Amniotic epithelial cell (primary cell): ENCODE data around the gene AICDA.
"Not testable (repeated sequence)": the region's sequence is repeated elsewhere in the genome, so short reads cannot be mapped to it uniquely, and the experiment has no call there.

Experiments
- DNase-seq: peaks from one replicate; pipeline ENCODE4 v3.0.0-alpha.2; 2010; ENCODE audit warnings: low read depth

The AICDA gene

DNA sequence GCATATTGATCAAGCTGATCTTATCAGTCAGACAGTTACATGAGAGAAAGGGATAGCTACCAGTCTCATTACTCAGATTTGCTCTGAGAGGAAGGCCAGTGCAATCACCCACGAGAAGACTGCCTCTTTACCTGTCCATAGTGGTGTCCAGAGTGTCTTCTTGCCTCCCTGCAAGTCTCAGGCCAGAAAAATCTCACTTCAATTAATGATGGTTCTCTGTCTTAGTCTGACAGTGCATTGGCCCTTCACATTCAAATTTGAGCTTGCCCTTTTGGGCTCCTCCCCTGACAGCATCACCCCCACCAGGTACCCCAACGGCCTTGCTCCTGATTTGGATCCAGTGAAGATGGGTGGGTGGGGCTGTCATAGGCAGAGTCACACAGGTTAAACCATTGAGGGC is at the start of gene AICDA:
Gene AICDA (minus strand): TSS at position 231 of the 400 bp plus-strand sequence. CDS start 92 bp downstream, at position 139.
- DNase-seq: no peak

DNA sequence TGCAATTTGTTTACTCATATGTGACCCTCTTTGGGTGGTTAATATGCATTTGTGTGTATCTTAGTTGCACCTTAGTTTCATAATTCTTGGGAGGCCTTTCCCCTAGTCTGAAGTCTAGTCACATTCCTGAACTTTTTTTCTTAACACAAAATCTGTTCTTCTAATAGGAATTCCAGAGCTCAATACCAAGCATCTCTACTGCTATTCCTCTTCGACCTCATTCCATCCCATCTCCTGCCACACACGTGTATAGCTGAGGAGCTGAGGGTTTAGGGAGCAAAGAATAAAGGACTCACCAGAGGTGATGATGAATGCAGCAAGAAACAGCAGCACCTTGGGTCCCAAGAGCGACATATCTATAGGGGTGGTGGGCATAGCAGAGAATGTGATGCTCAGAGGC is 49.1 kb upstream of the AICDA start:
- no peak for DNase-seq

- no peak for DNase-seq
Observed at GRCh38 chr12:8661016-8661415, 48.4 kb upstream of the AICDA start.

DNA sequence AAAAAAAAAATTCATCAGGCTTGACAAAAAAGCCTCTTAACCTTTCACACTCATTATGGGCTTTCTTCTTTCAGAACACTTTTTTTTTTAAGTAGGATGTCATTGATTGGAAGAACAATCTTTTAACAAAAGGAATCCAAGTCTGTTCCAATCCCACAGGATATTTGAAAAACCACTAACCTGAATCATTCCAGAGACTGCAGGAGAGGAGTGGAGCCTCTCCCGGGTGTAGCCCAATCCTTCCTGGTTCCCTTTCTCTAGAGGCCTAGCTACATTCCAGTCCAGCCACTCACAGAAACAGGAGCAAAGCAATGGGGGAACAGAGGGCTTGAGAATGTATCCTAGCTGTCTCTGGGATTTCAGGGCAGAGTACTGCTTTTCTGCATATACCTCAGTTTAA is 45.7 kb upstream of the AICDA start:
- peak; percentile 52 for DNase-seq

DNA sequence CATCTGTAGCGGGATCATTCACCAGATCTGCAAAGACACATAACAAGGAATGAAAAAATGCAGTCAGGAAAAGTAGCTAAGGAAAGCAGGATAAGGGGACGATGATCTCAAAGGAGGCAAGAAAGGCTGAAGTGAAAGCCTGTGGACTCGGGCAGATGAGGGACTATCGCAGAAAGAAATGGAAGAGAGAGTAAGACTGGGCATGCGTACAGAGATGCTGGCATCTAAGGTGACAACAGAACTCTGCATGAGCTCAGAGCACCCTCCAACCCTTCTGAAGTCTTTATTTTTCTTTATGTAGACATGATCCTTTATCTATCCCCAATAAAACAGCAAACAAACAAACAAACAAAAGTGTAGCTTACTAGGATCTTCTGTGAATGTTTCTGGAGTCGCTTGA is 42.8 kb upstream of the AICDA start:
- DNase-seq: no peak

- DNase-seq: no peak
Observed at GRCh38 chr12:8648576-8649205, 36.0 kb upstream of the AICDA start.

- DNase-seq: no peak
Observed at GRCh38 chr12:8647968-8648367, 35.3 kb upstream of the AICDA start.

DNA sequence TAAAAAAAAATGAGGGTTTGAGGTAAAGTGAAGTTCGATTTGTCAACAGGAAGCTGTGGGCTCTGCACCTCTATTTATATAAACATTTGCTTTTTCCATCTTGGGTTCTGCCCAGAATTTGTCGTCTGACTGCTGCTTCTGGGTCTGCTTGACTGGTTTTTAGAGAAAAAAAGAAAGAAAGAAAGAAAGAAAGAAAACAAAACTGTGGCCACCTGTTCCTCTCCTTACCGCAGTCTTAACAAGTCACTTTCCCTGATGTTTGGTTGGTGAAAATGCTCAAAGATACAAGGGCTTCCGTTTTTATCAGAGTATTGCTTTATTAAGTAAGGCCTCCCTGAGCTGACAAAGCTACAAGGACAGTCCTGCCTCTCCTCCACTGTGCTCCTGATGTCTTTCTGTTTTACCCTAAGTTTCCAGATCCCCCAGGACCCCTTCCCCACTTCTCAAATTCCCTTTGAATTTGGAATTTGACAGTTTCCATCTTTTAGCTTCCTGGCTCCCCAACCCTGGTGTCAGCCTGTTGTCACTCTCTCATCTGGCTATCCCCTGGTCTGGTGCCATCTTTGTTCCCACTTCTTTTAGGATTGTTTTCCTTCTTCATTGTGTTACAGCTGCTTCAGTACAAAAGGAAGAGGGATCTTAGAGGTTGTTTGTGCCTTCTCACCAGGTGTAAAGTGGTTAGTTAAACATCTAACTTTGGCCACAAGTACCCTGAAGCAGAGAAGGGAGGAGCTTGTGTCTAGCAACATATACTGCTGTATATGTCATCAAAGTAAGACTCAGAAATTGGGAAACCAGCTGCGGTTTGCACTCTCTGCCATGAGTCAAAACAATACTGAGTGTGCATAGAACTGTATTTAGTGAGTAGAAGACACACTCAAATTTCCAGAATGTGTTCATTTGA is 31.9 kb upstream of the AICDA start:
- DNase-seq: peak; percentile 5

DNA sequence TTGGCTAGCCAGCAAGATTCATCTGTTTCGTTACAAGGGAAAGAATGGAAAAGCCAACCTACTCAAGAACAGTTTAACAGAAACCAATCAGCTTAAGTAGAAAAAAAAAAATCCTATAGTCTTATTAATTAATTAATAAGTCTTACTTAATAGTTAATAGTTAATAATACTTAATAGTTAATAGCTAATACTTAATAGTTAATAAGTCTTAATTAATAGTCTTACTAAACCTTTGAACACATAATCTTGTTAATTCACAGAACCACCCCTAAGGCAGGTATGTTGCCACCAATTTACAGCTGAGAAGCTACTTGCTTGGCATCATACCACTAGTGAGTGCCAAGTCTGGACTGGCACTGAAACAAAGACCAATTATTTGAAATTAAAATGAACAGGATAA is 30.1 kb upstream of the AICDA start:
- no peak for DNase-seq

DNA sequence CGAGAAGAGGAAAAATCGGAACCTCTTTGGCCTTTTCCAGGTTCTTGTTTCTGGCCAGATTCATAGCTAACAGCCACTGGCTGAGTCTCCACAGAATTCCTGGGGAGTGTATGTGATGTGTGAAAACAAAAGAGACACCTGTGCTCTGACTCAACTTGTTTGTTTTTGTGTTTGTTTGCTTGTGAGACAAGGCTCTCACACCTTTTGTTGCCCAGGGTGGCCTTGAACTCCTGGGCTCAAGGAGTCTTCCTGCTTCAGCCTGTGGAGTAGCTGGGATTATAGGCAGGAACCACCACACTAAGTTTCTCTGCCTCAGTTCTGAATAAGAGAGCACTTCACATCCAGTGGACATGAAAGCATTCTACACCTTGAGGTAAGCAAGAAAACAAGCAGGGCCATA is 27.3 kb upstream of the AICDA start:
- DNase-seq: no peak

- DNase-seq: no peak
Observed at GRCh38 chr12:8638951-8639350, 26.3 kb upstream of the AICDA start.

DNA sequence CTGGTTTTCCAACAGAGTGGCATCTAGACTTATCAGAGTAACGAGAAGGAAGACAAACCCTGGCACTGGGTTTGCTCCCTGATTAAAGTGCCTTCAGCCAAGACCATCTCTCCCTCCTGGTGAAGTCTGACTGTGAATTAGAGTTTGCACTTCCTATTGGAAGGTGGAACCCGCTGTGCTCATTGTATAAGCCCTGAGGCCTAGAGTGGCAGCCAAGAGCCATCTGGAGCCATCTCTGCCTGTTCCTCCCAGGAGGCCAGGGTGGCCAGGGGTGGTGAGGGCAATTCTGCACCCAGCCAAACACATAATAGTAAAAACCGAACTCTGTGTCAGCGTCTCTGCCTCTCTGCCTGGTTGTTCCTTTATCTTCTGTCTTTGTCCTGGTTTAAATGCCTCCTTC is 25.0 kb upstream of the AICDA start:
- DNase-seq: no peak

DNA sequence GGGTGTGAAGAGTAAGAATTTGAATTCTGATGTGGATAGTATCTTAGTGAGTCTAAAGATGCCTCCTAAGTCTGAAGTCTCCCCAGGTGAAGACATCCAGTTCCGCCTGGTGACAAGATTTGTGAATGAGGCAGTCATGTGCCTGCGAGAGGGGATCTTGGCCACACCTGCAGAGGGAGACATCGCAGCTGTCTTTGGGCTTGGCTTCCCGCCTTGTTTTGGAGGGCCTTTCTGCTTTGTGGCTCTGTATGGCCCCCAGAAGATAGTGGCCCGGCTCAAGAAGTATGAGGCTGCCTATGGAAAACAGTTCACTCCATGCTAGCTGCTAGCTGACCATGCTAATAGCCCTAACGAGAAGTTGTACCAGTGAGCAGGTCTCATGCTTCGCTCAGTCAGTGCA is 24.6 kb upstream of the AICDA start:
- no peak for DNase-seq

- DNase-seq: no peak
Observed at GRCh38 chr12:8636581-8636980, 23.9 kb upstream of the AICDA start.

GRCh38 chr12:8636007-8636346 is 23.3 kb upstream of the AICDA start:
- DNase-seq: not testable (repeated sequence)

DNA sequence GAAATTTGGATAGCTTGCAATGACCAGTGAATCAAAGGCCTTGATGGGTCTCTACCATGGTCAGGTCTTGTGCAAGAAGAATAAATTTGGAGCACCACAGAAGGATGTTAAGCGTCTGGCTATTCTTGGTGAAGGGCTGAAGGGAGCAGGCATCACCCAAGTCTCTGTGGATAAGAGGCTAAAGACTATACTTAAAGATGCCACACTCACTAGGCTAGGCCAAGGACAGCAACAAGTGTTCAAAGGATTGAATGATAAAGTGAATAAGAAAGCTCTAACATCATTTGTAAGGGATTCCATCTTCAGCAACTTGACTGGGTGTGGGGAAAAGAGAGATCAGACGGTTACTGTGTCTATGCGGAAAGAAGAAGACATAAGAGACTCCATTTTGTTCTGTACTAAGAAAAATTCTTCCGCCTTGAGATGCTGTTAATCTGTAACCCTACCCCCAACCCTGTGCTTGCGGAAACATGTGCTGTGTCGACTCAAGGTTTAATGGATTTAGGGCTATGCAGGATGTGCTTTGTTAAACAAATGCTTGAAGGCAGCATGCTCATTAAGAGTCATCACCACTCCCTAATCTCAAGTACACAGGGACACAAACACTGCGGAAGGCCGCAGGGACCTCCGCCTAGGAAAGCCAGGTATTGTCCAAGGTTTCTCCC is 22.8 kb upstream of the AICDA start:
- DNase-seq: not testable (repeated sequence)

DNA sequence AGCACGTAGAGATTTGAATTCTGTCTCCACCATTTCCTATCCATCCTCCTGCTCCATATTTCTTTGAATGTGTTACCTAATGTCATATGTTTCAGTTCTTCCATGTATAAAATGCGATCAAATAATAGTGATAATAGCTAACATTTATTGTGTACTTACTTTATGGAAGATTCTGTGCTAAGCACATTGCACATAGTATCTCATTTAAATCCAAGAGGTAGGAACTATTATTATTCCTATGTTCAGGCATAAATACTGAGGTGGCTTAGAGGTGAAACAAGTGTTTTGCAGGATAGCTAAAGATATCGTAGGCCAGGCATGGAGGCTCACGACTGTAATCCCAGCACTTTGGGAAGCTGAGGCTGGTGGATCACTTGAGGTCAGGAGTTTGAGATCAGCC is 17.5 kb upstream of the AICDA start:
- no peak for DNase-seq

GRCh38 chr12:8629486-8630033 is 16.9 kb upstream of the AICDA start:
- DNase-seq: no peak

- DNase-seq: no peak
Observed at GRCh38 chr12:8628731-8629130, 16.1 kb upstream of the AICDA start.

- DNase-seq: not testable (repeated sequence)
Observed at GRCh38 chr12:8624750-8625149, 12.1 kb upstream of the AICDA start.

DNA sequence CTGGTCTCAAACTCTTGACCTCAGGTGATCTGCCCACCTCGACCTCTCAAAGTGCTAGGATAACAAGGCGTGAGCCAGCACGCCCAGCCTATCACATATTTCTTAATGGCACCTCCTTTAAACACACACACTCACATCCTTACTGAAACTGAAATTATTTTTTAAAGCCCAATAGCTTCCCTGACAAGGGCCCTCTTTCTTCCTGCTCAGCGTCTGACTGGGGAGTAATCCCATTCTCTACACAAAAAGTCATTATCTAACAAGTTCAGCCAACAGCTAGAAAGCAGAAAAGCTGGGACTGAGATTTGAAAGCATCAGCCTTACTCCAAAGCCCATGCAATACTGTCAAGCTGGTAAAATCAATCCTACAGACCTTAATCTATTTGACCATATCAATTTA is 10.0 kb upstream of the AICDA start:
- DNase-seq: no peak

DNA sequence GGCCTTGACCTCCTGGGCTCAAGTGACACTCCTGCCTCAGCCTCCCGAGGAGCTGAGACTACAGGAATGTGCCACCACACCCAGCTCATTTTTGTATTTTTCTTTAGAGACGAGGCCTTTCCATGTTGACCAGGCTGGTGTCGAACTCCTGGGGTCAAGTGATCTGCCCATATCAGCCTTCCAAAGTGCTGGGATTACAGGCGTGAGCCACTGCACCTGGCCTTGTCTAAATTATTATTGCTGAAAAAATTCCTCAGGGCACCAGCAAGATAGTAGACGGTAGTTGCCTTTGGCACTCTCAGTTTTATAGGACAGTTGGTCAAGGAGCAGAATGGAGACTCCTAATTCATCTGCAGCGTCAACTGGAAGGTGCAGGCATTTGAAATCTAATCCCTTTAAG is 2.5 kb upstream of the AICDA start:
- DNase-seq: no peak

DNA sequence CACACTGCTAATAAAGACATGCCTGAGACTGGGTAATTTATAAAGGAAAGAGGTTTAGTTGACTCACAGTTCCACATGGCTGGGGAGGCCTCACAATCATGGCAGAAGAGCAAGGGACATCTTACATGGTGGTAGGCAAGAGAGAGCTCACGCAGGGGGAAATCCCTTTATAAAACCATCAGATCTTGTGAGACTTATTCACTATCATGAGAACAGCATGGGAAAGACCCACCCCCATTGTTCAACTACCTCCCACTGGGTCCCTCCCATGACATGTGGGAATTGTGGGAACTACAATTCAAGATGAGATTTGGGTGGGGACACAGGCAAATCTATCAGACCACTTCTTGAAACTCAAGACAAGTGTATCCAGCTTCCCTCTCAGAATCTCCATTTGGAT is 1.2 kb upstream of the AICDA start:
- DNase-seq: not testable (repeated sequence)
